ENCODE data around the gene XRCC1. TPM values are rescaled to one million over a fixed set of nuclear protein-coding genes. Genes with fewer than 3 reads are reported as not detected.

XRCC1 gene
- total and polyA plus RNA-seq, 2 of the 8 experiments (the other 6 are each of a cell fraction or from before 2014, with no cell fraction given), result 42.5 to 44.4 TPM

GRCh38 chr19:43616306-43616705 is 41.0 kb upstream of the XRCC1 start:
- ChIA-PET POLR2A (ENCODE audit: partially characterized antibody) (interaction anchor here (0.8 to 1.5 kb wide), 5 partner anchors 11 to 20 kb away, joined by 3 to 4 read pairs (median 3); partner anchors contain the start of genes IRGQ and ZNF576), CTCF (ENCODE audit: partially characterized antibody) (interaction anchor here (0.6 to 1.2 kb wide), 4 partner anchors 9 to 22 kb away, joined by 3 to 5 read pairs (median 3); no protein-coding TSS in a partner anchor)
- WGBS, 2 experiments (ENCODE audit: extremely low coverage in 1 of 2, insufficient coverage in 1 of 2, insufficient read length in 1 of 2, insufficient replicate concordance in 2 of 2, low coverage in 1 of 2, low lambda C conversion rate in 2 of 2, missing lambda C conversion rate in 1 of 2), result 100% methylated on average over 1 of the region's 1 CpG; no CpG with 5 or more reads in 1 of the 2 experiments
- no peak overlapping the region for H2BK12ac ChIP-seq (ENCODE audit: low read depth, low read length)
- peaks cover 0 to 11% of the 10 kb centered on the region in 2 experiments; a peak in 2 of 4 replicates for H3K79me2 ChIP-seq (ENCODE audit: control insufficient read depth in 1 of 2, insufficient read depth in 2 of 2, low read length in 2 of 2)
- no peak overlapping the region for H3K9ac ChIP-seq (replicated peaks in 1 of 4; ENCODE audit: extremely low read depth in 1 of 4, low read depth in 3 of 4, low read length in 3 of 4)
- H3K27ac ChIP-seq (ENCODE audit: low read depth, low read length), result no peak overlapping the region
- peaks cover 7% of the 10 kb centered on the region for H3K79me1 ChIP-seq (ENCODE audit: low read depth, low read length)
- H2AK5ac ChIP-seq (ENCODE audit: low read depth, low read length), result no peak overlapping the region
- H4K8ac ChIP-seq (ENCODE audit: extremely low read depth, insufficient read depth, low read length), result no peak overlapping the region
- peaks cover 10% of the 10 kb centered on the region for H3K23me2 ChIP-seq (ENCODE audit: low read depth, low read length)
- H4K20me1 ChIP-seq (replicated peaks in 1 of 2; ENCODE audit: control insufficient read depth in 1 of 2, insufficient read depth in 2 of 2, low read length in 2 of 2), result peaks cover 0 to 3% of the 10 kb centered on the region in 2 experiments
- no peak overlapping the region for H4K91ac ChIP-seq (replicated peaks; ENCODE audit: insufficient read length, low read length)
- peaks cover 0 to 4% (median 1%) of the 10 kb centered on the region in 4 experiments; a peak in 2 of 8 replicates for H3K36me3 ChIP-seq (ENCODE audit: control insufficient read depth in 2 of 4, insufficient read depth in 4 of 4, low read length in 3 of 4)
- H3K23ac ChIP-seq (ENCODE audit: insufficient read length), result no peak overlapping the region
- no peak for DNase-seq (ENCODE audit: low read depth in 1 of 2, low spot score in 2 of 2)
- no peak overlapping the region for H2AFZ ChIP-seq (ENCODE audit: low read length)
- no peak overlapping the region for H2BK15ac ChIP-seq (ENCODE audit: low read length)
- H2BK5ac ChIP-seq (ENCODE audit: low read depth, low read length), result no peak overlapping the region
- H3K4me1 ChIP-seq (replicated peaks in 1 of 4; ENCODE audit: control insufficient read depth in 3 of 4, insufficient read depth in 4 of 4, low read length in 3 of 4), result peaks cover 4 to 13% (median 7%) of the 10 kb centered on the region in 4 experiments; a peak in 6 of 7 replicates
- no peaks in the 10 kb centered on the region; a peak in 1 of 4 replicates for H3K9me3 ChIP-seq (ENCODE audit: insufficient read depth in 2 of 2, low read depth in 1 of 2, low read length in 1 of 2)
- TF ChIP-seq SUZ12 (IDR thresholded peaks at IDR 0.05; ENCODE audit: low read length) (no peak), ATF3 (IDR thresholded peaks at IDR 0.05; ENCODE audit: insufficient read depth, low read depth, low read length) (no peak), RNF2 (IDR thresholded peaks at IDR 0.05; ENCODE audit: borderline replicate concordance, low read depth, low read length, missing control alignments, poor library complexity, severe bottlenecking) (no peak), TEAD4 (IDR thresholded peaks at IDR 0.05; ENCODE audit: low read depth, low read length) (no peak), FOSL1 (IDR thresholded peaks at IDR 0.05; ENCODE audit: insufficient read depth, low read depth, low read length) (no peak)
- no peak for FAIRE-seq
- no peak overlapping the region for H3K4me3 ChIP-seq (ENCODE audit: extremely low read depth in 1 of 4, insufficient read depth in 2 of 4, low read depth in 3 of 4, low read length in 4 of 4)
- no peak overlapping the region for H2BK120ac ChIP-seq (replicated peaks; ENCODE audit: low read depth, low read length)
- no peak overlapping the region for H3K18ac ChIP-seq (ENCODE audit: extremely low read depth, low read length)
- H3K27me3 ChIP-seq (replicated peaks in 1 of 4; ENCODE audit: control insufficient read depth in 3 of 4, extremely low read depth in 1 of 4, insufficient read depth in 3 of 4, low read length in 3 of 4), result no peaks in the 10 kb centered on the region
- no peak overlapping the region for H3K4me2 ChIP-seq (ENCODE audit: insufficient read depth in 1 of 2, low read depth in 2 of 2, low read length in 2 of 2)
- no peak overlapping the region for H3K56ac ChIP-seq (replicated peaks; ENCODE audit: insufficient read length, low read depth, low read length)
- no peak overlapping the region for H3K14ac ChIP-seq (ENCODE audit: insufficient read length)
- H4K5ac ChIP-seq (ENCODE audit: insufficient read length, low read depth, low read length), result no peak overlapping the region
- no peak overlapping the region for H3K4ac ChIP-seq (replicated peaks; ENCODE audit: insufficient read length, low read depth, low read length)
- H2BK20ac ChIP-seq (ENCODE audit: low read length), result no peak overlapping the region
